HepG2 (cell line): ENCODE measurements around the gene NRIP2. TPM values are rescaled to one million over a fixed set of nuclear protein-coding genes. Genes with fewer than 3 reads are reported as not detected.
A peak's percentile ranks its signal among the peaks of the same experiment; 100 is the strongest.

Experiments
- AHDC1 ChIP-seq: sonication (generic); formaldehyde crosslinking; IDR thresholded peaks from 2 replicates; pipeline ENCODE4 v1.5.1; 2020; ENCODE audit warnings: mild to moderate bottlenecking, missing genetic modification reagents, borderline replicate concordance
- ARNT2 ChIP-seq: sonication (generic); formaldehyde crosslinking; IDR thresholded peaks from 2 replicates; pipeline ENCODE4 v1.8.0; 2022; ENCODE audit warnings: mild to moderate bottlenecking, low read depth, missing genetic modification reagents, moderate library complexity
- ATF2 ChIP-seq: sonication (generic); formaldehyde crosslinking; IDR thresholded peaks from 2 replicates; pipeline ENCODE4 v1.4.0; 2020; ENCODE audit warnings: missing genetic modification reagents
- DNMT1 ChIP-seq: sonication (generic); formaldehyde crosslinking; IDR thresholded peaks from 2 replicates; pipeline ENCODE4 v1.5.1; 2020; ENCODE audit warnings: mild to moderate bottlenecking, missing genetic modification reagents
- DRAP1 ChIP-seq: IDR thresholded peaks from 2 replicates; pipeline ENCODE4 v1.6.1; 2016; ENCODE audit warnings: missing genetic modification reagents, missing compliant biosample characterization
- FLYWCH1 ChIP-seq: sonication (generic); formaldehyde crosslinking; IDR thresholded peaks from 2 replicates; pipeline ENCODE4 v1.8.1; 2023; ENCODE audit warnings: mild to moderate bottlenecking, missing genetic modification reagents
- FOXO1 ChIP-seq: sonication (generic); formaldehyde crosslinking; IDR thresholded peaks from 2 replicates; pipeline ENCODE4 v1.4.0; 2020; ENCODE audit warnings: missing genetic modification reagents
- MTF1 ChIP-seq: sonication (generic); formaldehyde crosslinking; IDR thresholded peaks from 2 replicates; pipeline ENCODE4 v1.5.0; 2020; ENCODE audit warnings: missing genetic modification reagents
- REXO4 ChIP-seq: sonication (generic); formaldehyde crosslinking; IDR thresholded peaks from 2 replicates; pipeline ENCODE4 v1.8.0; 2022; ENCODE audit warnings: missing genetic modification reagents, mild to moderate bottlenecking, borderline replicate concordance
- RXRB ChIP-seq: IDR thresholded peaks from 2 replicates; pipeline ENCODE4 v1.6.1; 2016; ENCODE audit warnings: borderline replicate concordance, missing genetic modification reagents, missing compliant biosample characterization
- SALL1 ChIP-seq: sonication (generic); formaldehyde crosslinking; IDR thresholded peaks from 2 replicates; pipeline ENCODE4 v1.8.0; 2022; ENCODE audit warnings: mild to moderate bottlenecking, missing genetic modification reagents
- SKI ChIP-seq: fragments of 450-650 bp; IDR thresholded peaks from one replicate; pipeline ENCODE4 v1.6.1; 2018; ENCODE audit warnings: mild to moderate bottlenecking; ENCODE audit not compliant: partially characterized antibody
- SMC3 ChIP-seq: IDR thresholded peaks from 2 replicates; pipeline ENCODE4 v1.6.1; 2011; ENCODE audit warnings: low read length, improper control_type of control experiment
- TFAP4 ChIP-seq: sonication (generic); IDR thresholded peaks from 2 replicates; pipeline ENCODE4 v1.6.1; 2016; ENCODE audit warnings: low read depth, borderline replicate concordance
- TOPORS ChIP-seq: sonication (generic); formaldehyde crosslinking; IDR thresholded peaks from 2 replicates; pipeline ENCODE4 v1.8.0; 2023; ENCODE audit warnings: mild to moderate bottlenecking, missing genetic modification reagents
- ZNF547 ChIP-seq: sonication (generic); formaldehyde crosslinking; IDR thresholded peaks from 2 replicates; pipeline ENCODE4 v1.5.1; 2020; ENCODE audit warnings: mild to moderate bottlenecking, missing genetic modification reagents
- polyA plus RNA-seq, 8 experiments: library from polyadenylated mRNA; depleted of rRNA in 3 of 8; stranded (reverse) in 7 of 8; unstranded in 1 of 8; fragments of >200 nt; fragmentation: Illumina TruSeq in 4 of 8; extraction: Trizol in 4 of 8; gene quantifications; 2 replicates each; pipeline versions ENCODE4 v1.2.1 to v1.2.3, GENCODE V29; 2011 to 2016; ENCODE audit warnings: low read depth in 4 of 8, missing spikeins in 1 of 8, mixed read lengths in 1 of 8; ENCODE audit not compliant: insufficient read depth in 1 of 8
- total RNA-seq, 5 experiments: library from RNA; depleted of rRNA; stranded (reverse); fragments of >200 nt; fragmentation: Illumina TruSeq; extraction: Trizol; gene quantifications; 2 replicates each; pipeline ENCODE4 v1.2.3, GENCODE V29; 2016; ENCODE audit warnings: low read depth in 1 of 5
- TF ChIP-seq, protein P1 (sequence below): sonication (generic); formaldehyde crosslinking; IDR thresholded peaks from 2 replicates; pipeline ENCODE4 v1.8.0; 2023; ENCODE audit warnings: mild to moderate bottlenecking, missing genetic modification reagents
- TF ChIP-seq, protein P2 (sequence below): IDR thresholded peaks from 2 replicates; pipeline ENCODE4 v1.6.1; 2016; ENCODE audit warnings: missing compliant biosample characterization, missing genetic modification reagents, borderline replicate concordance

The NRIP2 gene
- total and polyA plus RNA-seq, 2 of the 13 experiments (the other 11 are each of a cell fraction or from before 2014, with no cell fraction given): not detected

DNA sequence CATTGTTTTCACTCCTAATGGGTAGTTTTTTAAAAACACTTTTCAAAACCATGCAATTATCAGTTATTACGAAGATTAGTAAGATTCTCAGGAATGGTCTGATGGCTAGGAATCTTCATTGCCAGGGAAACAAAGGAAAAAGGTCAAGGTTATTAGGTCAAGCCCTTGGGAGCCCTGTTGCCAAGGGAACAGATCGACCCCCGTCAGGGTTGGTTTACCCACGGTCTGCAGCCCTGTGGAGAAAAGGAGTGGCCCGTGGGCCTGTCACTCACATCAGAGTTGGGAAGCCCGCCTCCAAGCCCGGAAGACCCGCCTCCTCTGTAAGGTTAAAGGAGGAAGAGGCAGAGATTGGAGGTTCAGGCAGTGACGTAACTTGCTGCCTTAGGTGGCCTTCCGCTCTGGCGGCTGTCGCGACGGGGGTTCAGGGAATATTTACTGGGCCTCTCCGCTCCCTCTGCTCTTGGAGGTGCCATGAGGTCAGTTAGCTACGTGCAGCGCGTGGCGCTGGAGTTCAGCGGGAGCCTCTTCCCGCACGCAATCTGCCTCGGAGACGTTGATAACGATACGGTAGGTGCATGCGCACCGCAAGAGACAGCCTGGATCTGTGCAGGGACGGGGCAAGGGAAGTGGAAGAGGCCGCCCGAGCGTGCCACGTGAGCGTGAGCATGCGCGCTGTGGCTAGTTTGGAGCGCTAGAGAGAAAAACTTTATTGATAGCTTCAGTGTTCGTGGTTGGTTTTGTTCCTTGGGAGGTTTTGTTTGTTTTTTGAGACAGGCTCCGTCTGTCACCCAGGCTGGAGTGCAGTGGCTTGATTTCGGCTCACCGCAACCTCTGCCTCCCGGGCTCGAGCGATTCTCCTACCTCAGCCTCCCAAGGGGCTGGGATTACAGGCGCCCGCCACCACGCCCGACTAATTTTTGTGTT, 22.3 kb downstream of the NRIP2 start, which contains the start of gene ITFG2 (continued):
- no peak; the same call in 1 of the 2 replicates for TF ChIP-seq AHDC1 (CRISPR knock-in tag)
- TF ChIP-seq FLYWCH1 (CRISPR knock-in tag): no peak
- TF ChIP-seq, protein P1, sequence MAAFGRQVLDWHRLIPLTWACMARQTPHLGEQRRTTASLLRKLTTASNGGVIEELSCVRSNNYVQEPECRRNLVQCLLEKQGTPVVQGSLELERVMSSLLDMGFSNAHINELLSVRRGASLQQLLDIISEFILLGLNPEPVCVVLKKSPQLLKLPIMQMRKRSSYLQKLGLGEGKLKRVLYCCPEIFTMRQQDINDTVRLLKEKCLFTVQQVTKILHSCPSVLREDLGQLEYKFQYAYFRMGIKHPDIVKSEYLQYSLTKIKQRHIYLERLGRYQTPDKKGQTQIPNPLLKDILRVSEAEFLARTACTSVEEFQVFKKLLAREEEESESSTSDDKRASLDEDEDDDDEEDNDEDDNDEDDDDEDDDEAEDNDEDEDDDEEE: no peak
- no peak for TF ChIP-seq SMC3
- TF ChIP-seq TFAP4: no peak
- TF ChIP-seq ARNT2 (CRISPR knock-in tag): peak; percentile 87
- TF ChIP-seq, protein P2, sequence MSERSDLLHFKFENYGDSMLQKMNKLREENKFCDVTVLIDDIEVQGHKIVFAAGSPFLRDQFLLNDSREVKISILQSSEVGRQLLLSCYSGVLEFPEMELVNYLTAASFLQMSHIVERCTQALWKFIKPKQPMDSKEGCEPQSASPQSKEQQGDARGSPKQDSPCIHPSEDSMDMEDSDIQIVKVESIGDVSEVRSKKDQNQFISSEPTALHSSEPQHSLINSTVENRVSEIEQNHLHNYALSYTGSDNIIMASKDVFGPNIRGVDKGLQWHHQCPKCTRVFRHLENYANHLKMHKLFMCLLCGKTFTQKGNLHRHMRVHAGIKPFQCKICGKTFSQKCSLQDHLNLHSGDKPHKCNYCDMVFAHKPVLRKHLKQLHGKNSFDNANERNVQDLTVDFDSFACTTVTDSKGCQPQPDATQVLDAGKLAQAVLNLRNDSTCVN (CRISPR knock-in tag): peak; percentile 53; the same call in 1 of the 2 replicates
- peak; percentile 45; the same call in 1 of the 2 replicates for TF ChIP-seq MTF1 (CRISPR knock-in tag)
- peak; percentile 97 for TF ChIP-seq SALL1
- TF ChIP-seq ZNF547 (CRISPR knock-in tag): no peak
- peak; percentile 34; the same call in 1 of the 2 replicates for TF ChIP-seq FOXO1 (CRISPR knock-in tag)
- peak; percentile 82 for TF ChIP-seq SKI
- TF ChIP-seq TOPORS (CRISPR knock-in tag): peak; percentile 86; the same call in 1 of the 2 replicates
- TF ChIP-seq DNMT1: peak; percentile 77; the same call in 1 of the 2 replicates
- peak; percentile 64 for TF ChIP-seq DRAP1 (CRISPR knock-in tag)
- TF ChIP-seq ATF2 (CRISPR knock-in tag): peak; percentile 92
- TF ChIP-seq REXO4 (CRISPR knock-in tag): no peak
- peak; percentile 66; the same call in 1 of the 2 replicates for TF ChIP-seq RXRB (CRISPR knock-in tag)
